ENCODE results near the gene MOSMO.

MOSMO gene

GRCh38 chr16:22086440-22086839, 78.5 kb downstream of the MOSMO start:
- no peak overlapping the region for H3K4me3 ChIP-seq (replicated peaks; ENCODE audit: low read depth, low read length)
- no peak for DNase-seq (ENCODE audit: extremely low read depth, low read depth)
- no peak for TF ChIP-seq CTCF (IDR thresholded peaks at IDR 0.05; ENCODE audit: low read depth, low read length, missing control alignments)

- DNase-seq (ENCODE audit: extremely low read depth, low read depth), result no peak
- no peak for TF ChIP-seq CTCF (IDR thresholded peaks at IDR 0.05; ENCODE audit: low read depth, low read length, missing control alignments)
- no peak overlapping the region for H3K4me3 ChIP-seq (replicated peaks; ENCODE audit: low read depth, low read length)
These were observed 80.7 kb downstream of the MOSMO start for GRCh38 chr16:22088642-22089041.

DNA sequence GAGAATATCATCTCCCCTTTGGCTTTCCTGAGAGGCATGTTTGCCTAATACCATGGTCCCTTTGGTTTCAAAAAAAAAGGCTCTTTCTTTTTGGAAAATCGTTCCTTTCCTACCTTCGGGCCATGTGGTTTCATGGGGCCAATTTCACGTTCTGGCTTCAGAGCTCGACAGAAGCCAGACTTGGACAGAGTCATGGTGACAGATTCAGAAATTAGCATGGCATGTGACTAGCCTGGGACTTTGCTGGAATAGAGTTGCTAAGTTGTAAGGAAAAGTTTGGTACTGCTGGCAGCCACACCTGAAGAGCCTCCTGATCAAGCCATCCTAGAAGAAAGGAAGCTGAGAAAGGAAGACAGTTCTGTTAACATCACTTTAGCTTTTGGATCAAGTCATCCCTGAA, 82.0 kb downstream of the MOSMO start:
- no peak for DNase-seq (ENCODE audit: extremely low read depth, low read depth)
- H3K4me3 ChIP-seq (replicated peaks; ENCODE audit: low read depth, low read length), result no peak overlapping the region
- no peak for TF ChIP-seq CTCF (IDR thresholded peaks at IDR 0.05; ENCODE audit: low read depth, low read length, missing control alignments)

DNA sequence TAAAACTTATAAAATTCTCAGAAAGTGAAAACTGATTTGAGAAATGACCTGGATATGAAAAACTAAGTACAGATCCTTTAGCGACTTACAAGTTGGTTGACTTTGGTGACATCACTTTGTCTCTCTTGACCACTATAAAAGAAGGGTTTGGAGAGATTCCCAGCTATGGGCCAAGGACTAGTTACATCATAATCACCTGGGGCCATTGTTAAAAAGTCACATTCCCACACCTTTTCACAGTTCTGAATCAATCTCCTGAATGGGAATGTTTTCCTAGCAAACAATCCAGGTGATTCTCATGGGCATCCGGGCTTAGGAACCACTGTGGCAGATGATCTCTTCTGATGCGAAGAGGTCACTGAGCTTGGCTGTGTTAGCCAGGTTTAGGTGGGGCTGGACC, 83.8 kb downstream of the MOSMO start:
- no peak overlapping the region for H3K4me3 ChIP-seq (replicated peaks; ENCODE audit: low read depth, low read length)
- no peak for TF ChIP-seq CTCF (IDR thresholded peaks at IDR 0.05; ENCODE audit: low read depth, low read length, missing control alignments)
- DNase-seq (ENCODE audit: extremely low read depth, low read depth), result no peak

- H3K4me3 ChIP-seq (replicated peaks; ENCODE audit: low read depth, low read length), result no peak within 1 kb of the TSS
- peak; percentile 24 for DNase-seq (ENCODE audit: extremely low read depth, low read depth)
- no peak for TF ChIP-seq CTCF (IDR thresholded peaks at IDR 0.05; ENCODE audit: low read depth, low read length, missing control alignments)
These were observed 84.4 kb downstream of the MOSMO start, which contains the start of gene VWA3A for GRCh38 chr16:22092143-22092933. Gene VWA3A, plus strand, starts transcription at chr16:22092541. Its CDS starts 97 bp downstream, at chr16:22092638.

DNA sequence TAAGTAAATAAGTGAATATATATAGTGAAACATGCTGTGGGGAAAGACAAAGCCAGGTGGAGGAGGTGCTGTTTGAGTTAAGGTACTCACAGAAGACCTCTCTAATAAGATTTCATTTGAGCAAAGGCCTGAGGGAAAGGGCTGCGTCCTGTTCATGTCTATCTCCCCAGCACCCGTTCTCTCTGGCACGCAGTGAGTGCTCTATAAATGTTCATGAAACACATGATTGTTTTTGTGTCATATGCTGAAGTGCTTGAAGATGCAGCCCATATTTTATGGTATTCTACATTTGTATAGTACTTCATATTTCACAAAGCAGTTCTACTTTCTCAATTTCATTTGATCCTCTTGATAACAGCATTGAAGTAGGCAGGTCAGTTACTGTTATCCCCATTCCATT, 85.4 kb downstream of the MOSMO start:
- TF ChIP-seq CTCF (IDR thresholded peaks at IDR 0.05; ENCODE audit: low read depth, low read length, missing control alignments), result no peak
- no peak for DNase-seq (ENCODE audit: extremely low read depth, low read depth)
- no peak overlapping the region for H3K4me3 ChIP-seq (replicated peaks; ENCODE audit: low read depth, low read length)

Measured in HFF-Myc (cell line).